Measurements from ENCODE around the gene SGCA.

- TF ChIP-seq, protein P1, sequence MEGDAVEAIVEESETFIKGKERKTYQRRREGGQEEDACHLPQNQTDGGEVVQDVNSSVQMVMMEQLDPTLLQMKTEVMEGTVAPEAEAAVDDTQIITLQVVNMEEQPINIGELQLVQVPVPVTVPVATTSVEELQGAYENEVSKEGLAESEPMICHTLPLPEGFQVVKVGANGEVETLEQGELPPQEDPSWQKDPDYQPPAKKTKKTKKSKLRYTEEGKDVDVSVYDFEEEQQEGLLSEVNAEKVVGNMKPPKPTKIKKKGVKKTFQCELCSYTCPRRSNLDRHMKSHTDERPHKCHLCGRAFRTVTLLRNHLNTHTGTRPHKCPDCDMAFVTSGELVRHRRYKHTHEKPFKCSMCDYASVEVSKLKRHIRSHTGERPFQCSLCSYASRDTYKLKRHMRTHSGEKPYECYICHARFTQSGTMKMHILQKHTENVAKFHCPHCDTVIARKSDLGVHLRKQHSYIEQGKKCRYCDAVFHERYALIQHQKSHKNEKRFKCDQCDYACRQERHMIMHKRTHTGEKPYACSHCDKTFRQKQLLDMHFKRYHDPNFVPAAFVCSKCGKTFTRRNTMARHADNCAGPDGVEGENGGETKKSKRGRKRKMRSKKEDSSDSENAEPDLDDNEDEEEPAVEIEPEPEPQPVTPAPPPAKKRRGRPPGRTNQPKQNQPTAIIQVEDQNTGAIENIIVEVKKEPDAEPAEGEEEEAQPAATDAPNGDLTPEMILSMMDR (IDR thresholded peaks at IDR 0.05): no peak
- no peak for TF ChIP-seq ZFX (IDR thresholded peaks at IDR 0.05; ENCODE audit: borderline replicate concordance)
Measured at GRCh38 chr17:50209133-50209471, 43.3 kb downstream of the SGCA start.
